OCI-M2 (cell line): Measurements from ENCODE around the gene GIGYF1.
"Not testable (repeated sequence)": the region's sequence is repeated elsewhere in the genome, so short reads cannot be mapped to it uniquely, and the experiment has no call there.

ENCODE experiments used
- DNase-seq: peaks from one replicate; lab custom pipeline; 2025; ENCODE audit not compliant: unreplicated experiment; lab: John Stamatoyannopoulos, UW

The GIGYF1 gene

GRCh38 chr7:100694098-100694745 is at the start of gene GIGYF1:
GIGYF1 (minus strand) TSS chr7:100694250; CDS start chr7:100688238, 6,012 bp downstream.
- no peak for DNase-seq

GRCh38 chr7:100739934-100740333 is 45.9 kb upstream of the GIGYF1 start:
- DNase-seq: no peak

- no peak for DNase-seq
Measured at GRCh38 chr7:100736671-100737070, 42.6 kb upstream of the GIGYF1 start.

- DNase-seq: no peak
Measured at GRCh38 chr7:100735730-100736129, 41.7 kb upstream of the GIGYF1 start.

GRCh38 chr7:100731937-100732636 is 38.0 kb upstream of the GIGYF1 start:
- no peak for DNase-seq

- DNase-seq: no peak
Measured at GRCh38 chr7:100730136-100730800, 36.2 kb upstream of the GIGYF1 start.

GRCh38 chr7:100728196-100728595 is 34.1 kb upstream of the GIGYF1 start:
- no peak for DNase-seq

GRCh38 chr7:100726996-100727761 is 33.1 kb upstream of the GIGYF1 start:
- no peak for DNase-seq

GRCh38 chr7:100724364-100724763 is 30.3 kb upstream of the GIGYF1 start:
- not testable (repeated sequence) for DNase-seq

- DNase-seq: no peak
Measured at GRCh38 chr7:100723732-100724275, 29.8 kb upstream of the GIGYF1 start.

- no peak for DNase-seq
Measured at GRCh38 chr7:100722480-100723212, 28.6 kb upstream of the GIGYF1 start.

- DNase-seq: no peak
Measured at GRCh38 chr7:100721505-100721812, 27.4 kb upstream of the GIGYF1 start.

- DNase-seq: no peak
Measured at GRCh38 chr7:100720671-100721504, 26.8 kb upstream of the GIGYF1 start.

GRCh38 chr7:100720279-100720670 is 26.2 kb upstream of the GIGYF1 start, which contains the start of gene EPO:
EPO (plus strand) TSS chr7:100720468; CDS start chr7:100720981, 513 bp downstream.
- no peak for DNase-seq

GRCh38 chr7:100719523-100720278 is 25.7 kb upstream of the GIGYF1 start:
- DNase-seq: no peak

GRCh38 chr7:100717073-100717472 is 23.0 kb upstream of the GIGYF1 start:
- not testable (repeated sequence) for DNase-seq

- DNase-seq: no peak
Measured at GRCh38 chr7:100714725-100715124, 20.7 kb upstream of the GIGYF1 start.

GRCh38 chr7:100711369-100711768 is 17.3 kb upstream of the GIGYF1 start:
- no peak for DNase-seq

- no peak for DNase-seq
Measured at GRCh38 chr7:100710452-100710851, 16.4 kb upstream of the GIGYF1 start.
